ENCODE measurements around the gene NUBP2.

NUBP2 gene

GRCh38 chr16:1830213-1830612 lies 47.5 kb downstream of the NUBP2 start:
- H3K4me3 ChIP-seq (ENCODE audit: low read depth, low read length) = no peak overlapping the region
- TF ChIP-seq CTCF (IDR thresholded peaks at IDR 0.05; ENCODE audit: insufficient read depth, low read depth, low read length, missing control alignments) = no peak
- no peak for DNase-seq (ENCODE audit: low read depth)

GRCh38 chr16:1831186-1832075 lies 48.7 kb downstream of the NUBP2 start:
- H3K4me3 ChIP-seq (ENCODE audit: low read depth, low read length) = no peak overlapping the region
- DNase-seq (ENCODE audit: low read depth) = no peak
- TF ChIP-seq CTCF (IDR thresholded peaks at IDR 0.05; ENCODE audit: insufficient read depth, low read depth, low read length, missing control alignments) = no peak

GRCh38 chr16:1832838-1833454 lies 50.2 kb downstream of the NUBP2 start:
- H3K4me3 ChIP-seq (ENCODE audit: low read depth, low read length) = no peak overlapping the region
- TF ChIP-seq CTCF (IDR thresholded peaks at IDR 0.05; ENCODE audit: insufficient read depth, low read depth, low read length, missing control alignments) = no peak
- no peak for DNase-seq (ENCODE audit: low read depth)

GRCh38 chr16:1834096-1834495 lies 51.3 kb downstream of the NUBP2 start:
- no peak for TF ChIP-seq CTCF (IDR thresholded peaks at IDR 0.05; ENCODE audit: insufficient read depth, low read depth, low read length, missing control alignments)
- no peak for DNase-seq (ENCODE audit: low read depth)
- H3K4me3 ChIP-seq (ENCODE audit: low read depth, low read length) = no peak overlapping the region
